ENCODE measurements around the gene HOXA2.

Gene HOXA2

DNA sequence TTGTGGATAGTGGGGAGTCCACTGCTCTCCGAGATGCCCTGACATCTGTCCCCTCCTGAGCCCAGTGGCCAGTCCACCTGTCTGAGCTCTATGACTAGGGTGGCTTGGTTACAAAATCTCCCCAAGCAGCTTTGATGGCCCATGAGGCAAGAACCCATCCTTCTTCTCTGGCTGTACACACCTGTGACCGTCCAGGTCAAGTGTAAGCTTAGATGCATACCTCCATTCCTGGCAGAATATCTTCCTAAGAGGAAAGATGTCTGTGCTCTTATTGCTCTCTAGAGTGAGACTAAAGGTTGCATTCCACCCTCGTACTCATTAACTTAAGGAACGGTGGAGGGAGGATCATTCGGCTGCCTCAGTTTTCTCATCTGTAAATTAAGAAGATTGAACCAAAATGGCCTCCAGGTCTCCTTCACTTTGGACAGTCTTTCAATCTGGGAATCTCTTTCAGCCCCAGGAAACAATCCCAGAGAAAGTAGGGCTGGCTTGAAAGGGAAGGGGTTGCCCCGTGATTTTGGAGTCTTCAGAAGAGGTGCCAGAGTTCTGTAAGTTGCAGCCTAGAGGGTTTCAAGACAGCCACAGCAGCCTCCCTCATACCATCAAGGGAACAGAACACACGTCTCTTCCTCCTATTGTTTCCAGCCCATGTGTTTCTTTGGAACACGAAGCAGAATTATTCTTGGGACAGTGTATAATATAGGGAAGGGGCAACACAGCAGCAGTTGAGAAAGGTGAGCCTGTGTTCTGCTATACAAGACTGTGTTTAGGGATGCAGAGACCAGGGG is 22.6 kb upstream of the HOXA2 start:
- DNase-seq: no peak

DNA sequence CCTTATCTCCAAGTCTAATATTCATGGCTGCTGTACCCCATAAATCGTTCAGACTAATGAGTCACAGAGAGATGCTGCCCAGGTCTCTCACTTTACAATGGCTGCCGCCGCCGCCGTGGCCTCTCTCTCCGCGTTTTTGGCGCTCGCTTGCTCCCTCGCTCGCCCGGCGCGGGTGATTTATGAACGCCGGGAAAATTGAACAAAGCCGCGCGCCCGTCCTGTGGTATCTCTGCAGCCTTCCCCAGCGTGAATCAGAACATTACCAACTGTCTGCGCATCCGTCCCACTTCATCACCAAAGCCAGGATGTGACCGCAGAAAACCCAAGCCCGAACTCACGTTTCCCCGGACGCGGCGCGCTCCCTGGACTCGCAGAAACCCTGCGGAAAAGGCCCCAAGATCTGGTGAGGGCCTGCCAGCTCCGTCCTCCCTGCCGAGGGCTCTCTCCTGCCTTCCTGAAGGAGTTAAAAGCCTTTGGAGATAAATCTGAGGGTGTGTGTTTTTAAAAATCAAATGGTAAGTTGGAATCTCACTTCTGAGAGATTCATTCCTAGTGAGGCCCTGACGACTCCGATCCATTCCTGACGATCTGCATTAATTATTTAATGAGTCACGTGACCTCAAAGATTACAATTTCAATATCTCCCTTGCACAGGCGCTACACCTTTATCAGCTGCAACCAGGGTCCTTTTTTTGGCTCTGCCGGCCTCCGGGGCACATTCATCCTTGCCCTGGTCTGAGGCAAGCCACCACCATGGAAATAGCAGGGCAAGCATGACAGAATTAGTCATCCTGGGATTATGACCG is 21.8 kb upstream of the HOXA2 start:
- no peak for DNase-seq

DNA sequence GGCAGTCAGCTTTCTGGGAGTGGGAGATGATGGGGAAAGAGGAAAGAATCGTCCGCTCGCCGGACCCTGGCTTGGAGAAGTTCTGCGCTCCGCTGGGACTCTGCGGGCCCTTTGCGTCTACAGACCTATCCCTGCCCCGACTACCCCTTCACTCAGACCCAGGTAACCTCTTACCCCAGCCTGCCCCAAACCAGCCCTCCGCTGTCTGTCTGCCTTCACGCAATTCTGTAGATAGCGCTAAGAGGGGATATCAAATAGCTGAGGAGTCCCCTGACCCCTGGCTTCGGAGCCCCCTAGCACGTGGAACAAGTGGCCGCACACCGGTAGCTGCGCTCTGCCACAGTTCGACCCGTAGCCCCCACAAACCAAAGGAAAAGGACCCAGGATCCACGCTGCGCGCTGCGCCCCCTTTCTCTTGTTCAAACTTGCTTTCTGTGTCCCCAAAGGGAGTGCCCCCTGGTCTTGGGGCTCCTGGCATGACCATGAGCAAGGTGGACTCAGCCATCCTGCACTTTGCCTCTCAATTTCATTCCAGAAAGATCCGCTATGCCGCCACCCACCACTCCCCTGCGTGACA is 21.1 kb upstream of the HOXA2 start:
- DNase-seq: no peak

DNA sequence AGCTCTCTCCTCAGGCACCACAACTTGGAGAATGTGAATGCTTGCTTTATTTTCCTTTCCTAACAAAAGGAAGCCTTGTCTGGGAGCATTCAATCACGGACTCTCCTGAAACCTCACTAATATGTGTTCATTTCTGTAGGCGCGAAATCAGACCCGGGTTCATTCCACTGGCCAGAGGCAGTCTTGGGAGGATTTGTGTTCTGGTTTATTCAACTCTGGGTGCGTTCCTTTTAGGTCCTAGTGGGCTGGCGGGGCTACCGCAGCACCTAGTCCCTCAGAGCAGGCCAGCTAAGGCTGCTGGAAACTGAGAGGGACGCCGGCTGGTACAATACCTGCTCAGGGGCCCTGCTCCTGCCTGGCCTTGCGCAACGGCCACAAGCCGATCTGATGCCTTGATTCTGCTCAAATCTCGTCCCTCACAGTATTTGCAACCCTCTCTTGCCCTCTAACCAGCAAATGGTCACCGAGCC is 20.6 kb upstream of the HOXA2 start:
- DNase-seq: peak; percentile 30

DNA sequence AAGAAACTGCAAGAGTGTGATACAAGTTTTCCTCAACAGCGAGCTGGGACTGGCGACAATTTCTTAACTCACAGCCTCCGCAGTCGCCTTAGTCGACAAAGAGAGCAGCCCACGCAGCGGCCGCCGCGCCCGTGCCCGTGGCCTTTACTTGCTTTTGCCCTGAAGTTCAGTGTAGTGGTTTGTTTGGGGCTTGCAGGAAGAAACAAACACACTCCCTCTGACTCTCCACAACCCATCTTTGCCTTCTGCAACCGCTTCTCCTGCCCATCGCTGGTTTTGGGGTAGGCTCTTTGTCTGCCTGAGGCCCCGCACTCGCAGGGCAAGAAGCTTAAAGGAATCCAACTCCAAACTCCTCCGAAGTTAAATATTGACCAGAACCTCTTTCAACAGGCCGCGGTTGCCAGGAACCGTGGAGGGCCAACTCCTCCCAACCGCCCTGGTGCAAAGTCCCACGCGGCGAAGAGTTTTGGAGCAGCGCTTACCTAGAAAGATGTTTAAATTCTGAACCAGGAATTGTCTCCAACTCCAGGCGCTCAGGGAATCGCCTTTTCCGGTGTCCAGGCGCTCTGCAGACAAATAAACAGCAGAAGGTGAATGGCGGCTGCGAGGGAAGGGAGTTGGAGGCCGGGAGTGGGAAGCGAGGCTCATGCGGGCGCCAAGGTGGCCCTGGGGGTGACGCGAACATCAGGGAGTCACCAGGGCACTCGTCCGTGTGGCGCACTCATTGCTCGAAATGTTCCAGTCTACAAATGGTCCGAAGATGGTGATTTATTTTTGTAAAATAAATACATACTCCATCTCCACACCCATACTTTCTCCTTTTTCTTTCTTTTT is 19.8 kb upstream of the HOXA2 start:
- DNase-seq: peak; percentile 21

DNA sequence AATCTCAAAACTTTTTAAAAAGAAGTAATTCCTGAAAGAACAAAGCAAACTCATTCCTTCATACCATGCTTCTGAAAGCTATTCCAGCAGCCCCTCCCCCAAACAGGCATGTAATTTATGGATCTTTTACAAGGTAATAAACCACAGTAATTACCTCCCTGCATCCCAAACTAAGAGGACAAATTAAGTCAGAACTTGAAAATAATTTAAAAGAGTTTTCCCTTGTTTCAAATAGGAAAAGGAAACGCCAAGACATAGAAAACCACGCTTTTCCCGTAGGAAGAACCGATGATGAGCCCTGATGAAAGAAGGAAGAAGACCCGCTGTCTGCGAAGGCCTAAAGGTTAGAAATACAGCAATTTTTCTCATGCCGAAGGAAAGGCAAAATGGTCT is 19.2 kb upstream of the HOXA2 start:
- no peak for DNase-seq

DNA sequence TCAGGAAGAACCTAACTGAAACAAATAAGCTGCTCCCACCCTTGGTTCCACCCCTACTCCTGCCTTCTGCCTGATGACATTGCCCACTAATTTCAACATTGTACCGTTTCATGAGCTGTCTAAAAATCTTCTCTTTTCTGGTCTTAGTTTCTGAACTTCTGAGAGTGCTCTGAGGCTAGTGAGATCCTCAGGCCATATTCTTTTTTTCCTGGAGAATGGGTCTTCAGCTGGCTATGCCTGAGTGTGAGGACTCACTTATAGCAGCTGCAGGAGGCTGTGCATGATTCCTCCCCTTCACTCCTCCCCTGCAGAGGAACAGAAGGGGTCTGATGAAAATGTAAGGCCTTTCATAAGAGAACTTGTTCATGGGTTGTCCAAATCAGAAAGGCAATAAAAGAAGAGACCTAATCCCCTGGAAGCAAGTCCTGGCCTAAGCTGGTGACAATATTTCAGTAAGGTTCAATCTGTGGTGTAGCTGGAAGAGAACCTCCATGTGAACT is 17.0 kb upstream of the HOXA2 start:
- DNase-seq: no peak

DNA sequence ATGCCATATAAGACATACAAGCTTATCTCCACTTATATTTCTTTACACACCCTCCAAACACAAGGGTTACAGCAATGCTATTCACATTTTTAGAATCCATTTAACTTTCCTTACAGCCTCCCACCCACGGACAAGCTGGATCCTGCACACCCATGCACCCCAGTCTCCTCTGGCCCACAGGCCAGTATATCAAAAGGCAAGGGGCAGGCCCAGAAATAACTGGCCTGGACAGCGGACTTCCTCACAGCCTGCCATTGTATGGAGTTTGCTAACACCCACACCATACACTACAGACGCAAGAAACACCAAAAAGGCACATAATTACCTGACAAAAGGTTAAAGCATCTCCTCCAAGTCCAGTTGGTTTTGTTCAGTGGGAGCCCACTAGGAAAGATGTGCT is 16.1 kb upstream of the HOXA2 start:
- no peak for DNase-seq

DNA sequence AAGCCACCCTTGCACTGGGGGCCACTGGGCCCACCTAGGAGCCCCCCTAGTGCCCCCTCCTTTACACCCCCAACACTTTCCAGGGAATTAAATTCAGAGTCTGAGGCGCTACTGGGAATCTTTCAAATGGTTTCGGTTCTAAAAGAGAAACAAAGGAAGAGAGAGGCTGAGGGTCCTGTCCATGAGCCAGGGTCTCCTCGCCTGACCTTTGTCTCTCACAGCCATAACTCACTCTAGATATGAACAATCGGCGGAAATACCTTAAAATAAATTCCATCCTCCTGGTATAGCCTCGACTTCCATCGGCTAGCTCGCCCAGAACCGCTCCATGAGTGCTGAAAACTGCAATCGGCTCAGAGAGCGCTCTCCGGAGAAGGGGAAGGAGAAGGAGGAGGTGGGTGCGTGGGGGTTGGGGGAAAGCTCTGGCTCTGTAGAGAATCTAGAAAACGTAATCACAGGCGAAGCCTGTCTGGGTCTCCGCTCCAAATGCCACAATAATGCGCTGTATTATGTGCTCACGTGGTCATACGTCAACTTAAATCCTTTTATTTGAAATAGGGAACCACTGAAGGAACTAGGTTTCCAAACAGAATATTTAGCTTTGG is 15.5 kb upstream of the HOXA2 start:
- no peak for DNase-seq

DNA sequence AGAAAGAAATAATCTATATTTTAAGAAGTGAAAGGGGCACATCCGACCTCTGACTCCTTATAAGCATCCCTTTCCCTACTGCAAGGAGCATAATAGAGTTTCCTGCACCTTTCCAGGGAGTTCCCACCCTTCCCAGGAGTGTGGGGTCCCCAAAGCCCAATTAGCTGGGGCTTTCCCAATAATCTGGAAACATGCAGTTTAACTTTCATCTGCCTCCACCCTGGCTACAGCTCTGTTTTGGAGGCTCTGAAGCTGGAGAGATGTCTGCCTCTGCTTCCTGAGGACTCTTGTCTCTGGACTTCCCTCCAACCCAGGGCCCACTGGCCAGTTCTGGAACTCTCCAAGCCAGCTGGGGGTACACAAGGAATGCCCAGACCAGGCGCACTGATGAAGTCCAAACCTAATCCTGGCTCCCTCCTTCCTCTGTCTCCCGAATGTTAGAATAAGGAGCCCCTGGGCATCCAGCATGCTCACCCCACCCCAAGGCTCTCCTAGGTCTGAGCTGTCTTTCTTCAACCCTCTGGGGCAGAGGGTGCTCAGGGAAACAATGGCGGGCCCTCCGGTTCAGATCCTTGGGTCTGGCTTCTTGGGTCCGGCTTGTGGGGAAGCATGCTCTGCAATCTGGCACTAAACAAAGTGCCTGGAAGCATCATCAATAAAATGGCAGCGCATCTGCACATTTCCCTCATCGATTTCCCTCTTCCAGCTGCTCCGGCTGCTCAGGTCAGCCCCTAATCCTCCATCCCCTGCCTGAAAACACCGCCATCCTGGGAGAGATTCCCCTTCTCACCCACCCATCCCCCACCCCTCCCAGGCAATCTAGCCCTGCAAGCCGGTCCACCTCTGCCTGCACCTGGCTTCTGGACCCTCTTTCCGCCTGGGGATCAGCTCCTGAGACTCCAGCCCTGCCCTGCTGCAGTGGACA is 14.7 kb upstream of the HOXA2 start:
- DNase-seq: no peak

DNA sequence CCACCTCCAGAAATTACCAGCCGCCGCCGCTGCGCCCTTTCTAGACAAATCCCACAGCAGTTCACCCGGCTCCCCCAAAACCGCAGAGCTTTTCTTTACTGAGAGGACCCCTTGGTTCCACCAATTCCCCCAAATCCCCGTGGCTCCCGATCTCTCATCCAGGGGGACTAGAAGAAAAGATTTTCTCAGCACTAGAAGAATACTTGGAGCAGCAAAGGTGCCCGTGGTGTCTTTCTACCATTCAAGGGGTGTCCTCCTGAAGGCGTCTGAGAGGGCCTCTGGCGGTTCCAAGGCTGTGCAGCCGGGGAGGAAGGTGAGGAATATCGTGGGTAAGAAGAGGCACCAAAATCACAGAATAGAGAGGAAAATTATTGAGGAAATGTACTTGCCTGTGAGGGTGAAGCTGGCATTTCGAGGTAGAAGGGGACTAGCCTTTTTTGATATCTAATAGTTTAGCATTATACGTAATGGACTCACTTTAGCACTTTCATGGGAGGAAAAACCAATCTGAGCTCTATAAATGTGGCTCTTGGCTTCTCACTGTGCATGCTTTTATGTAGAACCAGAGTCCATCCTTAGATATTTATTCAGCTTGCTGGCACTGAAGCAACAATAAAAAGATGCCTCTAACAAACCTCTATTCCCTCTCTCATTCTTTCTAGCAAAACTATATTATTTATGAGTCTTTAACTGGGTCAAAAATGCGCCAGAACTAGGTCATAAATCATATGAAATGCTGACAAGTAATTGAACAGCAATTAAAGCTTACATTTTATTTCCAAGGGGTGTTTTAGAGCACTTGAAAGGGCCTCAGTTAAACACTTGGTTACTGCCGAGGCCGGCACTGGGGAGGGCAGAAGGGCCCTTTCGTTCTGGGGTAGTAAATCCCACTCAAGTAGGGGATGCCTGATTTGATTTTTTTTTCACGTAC is 13.8 kb upstream of the HOXA2 start:
- no peak for DNase-seq

DNA sequence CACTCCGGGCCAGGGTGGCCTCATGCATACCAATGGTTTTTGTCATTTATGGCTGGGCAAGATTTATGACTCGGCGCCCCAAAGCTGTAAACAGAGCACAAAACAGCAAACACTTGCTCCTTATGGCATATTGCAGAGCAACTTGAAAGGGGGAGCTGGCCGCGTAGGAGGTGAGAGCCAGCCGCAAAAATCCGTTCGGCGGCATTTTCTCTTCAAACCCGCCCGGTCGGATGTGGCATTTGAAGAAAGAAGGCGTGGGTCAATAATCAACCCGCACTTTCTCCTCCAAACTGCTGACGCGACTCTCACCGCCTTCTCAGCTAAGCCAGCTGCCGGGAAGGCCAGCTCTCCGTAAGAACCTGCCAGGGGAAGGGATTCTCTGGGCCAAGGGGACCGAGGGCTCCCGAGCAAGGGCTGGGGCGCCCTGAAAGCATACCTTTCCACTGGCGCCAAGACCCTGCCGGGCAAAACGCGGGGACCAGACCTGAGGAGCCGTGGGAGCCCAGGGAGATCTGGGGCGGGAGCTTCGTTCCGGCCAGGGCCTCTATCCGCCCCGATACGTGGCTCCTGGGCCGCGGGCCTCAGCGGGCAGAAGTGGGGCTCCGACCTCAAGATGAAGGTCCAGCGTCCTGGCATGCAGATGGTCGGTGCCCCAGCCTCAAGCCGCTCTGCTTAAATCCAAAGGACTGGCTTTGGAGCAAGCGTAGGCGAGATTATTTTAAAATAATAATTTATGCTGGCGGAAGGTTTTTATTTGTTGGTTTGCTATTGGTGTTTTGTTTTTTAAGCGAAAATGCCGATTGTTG is 12.9 kb upstream of the HOXA2 start:
- peak; percentile 46 for DNase-seq

DNA sequence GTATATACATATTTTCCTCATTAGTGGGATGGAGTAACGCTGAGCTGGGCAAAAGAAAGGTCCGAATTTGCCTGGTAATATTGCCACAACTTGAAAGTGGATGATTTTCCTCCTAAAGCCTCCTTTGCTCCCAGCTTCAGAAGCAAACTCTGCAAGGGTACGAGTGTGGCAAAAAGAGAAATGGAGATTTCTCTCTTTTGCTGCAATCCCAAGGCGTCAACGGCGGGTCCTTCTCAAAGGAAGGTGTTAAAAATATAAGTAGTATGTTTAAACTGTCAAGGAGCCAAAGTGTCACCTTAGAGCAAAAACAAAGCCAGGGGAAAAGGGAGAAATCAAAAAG is 12.4 kb upstream of the HOXA2 start:
- no peak for DNase-seq

DNA sequence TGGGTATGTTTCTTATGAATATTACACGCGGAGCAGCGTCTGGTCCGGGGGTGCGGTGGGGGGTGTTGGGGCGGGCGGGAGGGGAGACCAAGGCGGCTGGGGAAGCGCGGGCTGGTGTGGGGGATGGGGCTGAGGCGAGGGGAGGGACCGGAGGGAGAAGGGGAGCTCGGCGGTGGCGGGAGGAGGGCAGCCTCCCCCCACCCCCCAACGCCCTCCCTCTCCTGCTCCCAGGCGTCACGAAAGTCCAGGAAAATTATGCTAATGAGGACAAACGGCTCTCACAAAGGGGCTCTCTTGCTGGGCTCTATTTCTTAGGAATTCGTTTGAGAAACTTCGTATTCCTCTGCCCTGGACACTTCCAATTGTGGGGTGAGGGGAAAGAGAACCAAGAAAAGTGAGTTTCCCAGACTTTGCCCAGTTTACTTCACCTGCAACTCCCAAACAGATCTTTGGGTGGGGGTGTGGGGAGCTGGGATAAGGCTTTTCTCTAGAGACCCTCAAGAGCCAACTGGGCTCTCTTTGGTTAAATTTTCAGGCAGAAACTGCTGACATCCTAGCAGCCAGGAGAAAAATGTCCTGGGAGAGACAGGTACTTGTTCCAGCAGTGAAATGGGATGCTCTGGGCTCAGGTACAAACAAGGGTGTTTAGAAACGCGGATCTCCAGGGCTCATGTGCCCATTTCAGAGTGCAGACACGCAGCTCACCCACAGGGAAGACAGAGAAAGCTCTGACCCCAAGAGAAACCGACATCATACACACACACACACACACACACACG is 11.7 kb upstream of the HOXA2 start:
- peak; percentile 63 for DNase-seq

DNA sequence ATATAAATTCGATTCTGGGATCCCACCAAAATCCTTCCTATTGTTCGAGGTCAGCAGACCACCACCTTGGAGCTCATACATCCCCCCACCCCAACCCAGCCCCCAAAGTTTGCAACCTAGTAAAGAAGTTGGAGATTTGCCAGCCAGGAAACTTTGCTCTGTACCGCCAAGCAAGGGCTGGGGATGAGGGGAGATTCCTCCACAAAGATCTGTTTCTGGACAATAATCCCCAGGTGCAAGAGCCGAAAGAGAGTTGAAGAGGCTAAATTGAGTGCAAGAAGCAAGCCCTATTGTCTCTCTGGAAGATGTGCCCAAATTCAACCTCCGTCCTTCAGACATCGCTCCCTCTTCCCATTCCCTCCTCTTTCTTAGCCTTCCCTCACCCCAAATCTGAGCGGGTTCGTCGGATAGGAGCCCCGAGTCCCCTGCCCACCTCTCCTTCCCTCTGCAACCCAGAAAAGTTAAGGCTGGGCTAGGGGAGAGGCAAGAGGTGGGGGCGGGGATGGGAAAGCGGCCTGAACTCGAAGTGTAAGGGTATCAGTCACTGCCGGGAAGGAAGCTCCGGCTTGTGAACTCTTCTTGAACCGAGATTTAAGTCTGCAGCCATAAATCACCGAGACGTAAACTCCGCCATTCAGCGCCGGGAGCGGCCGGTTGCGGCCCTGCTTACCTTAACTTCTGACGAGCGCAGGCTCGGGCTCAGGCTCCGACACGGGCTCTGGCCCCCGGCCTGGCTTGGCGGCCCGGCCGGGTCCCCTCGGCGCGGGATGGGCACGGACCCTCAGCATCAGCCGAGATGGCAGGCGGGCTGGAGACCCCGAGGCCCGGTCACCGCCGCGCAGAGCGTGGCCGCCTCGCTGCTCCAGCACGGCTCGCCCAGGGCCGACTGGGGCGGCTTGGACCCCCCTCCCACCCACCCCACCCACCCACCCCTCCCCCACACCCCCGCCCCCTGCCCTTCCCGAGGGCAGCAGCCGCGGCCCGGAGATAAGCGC is 10.8 kb upstream of the HOXA2 start:
- DNase-seq: peak; percentile 84

DNA sequence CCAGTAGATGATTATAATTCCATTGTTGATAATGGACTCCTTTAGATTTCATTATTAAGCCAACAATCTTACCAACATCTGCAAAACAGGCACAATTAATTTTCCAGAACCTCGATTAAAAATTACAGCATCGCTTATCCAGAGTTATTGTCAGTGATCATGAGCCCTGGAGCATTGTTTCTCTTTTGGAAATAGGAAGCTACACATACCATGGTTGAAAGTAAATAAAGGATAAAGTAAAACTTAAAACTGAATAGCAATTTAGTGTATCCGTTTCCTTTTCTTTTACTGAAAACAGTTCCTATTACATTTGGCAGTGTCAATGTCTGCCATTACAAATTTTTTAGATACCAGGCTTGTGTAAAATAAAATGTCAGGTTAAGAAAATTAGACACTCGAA is 9.9 kb upstream of the HOXA2 start:
- no peak for DNase-seq

DNA sequence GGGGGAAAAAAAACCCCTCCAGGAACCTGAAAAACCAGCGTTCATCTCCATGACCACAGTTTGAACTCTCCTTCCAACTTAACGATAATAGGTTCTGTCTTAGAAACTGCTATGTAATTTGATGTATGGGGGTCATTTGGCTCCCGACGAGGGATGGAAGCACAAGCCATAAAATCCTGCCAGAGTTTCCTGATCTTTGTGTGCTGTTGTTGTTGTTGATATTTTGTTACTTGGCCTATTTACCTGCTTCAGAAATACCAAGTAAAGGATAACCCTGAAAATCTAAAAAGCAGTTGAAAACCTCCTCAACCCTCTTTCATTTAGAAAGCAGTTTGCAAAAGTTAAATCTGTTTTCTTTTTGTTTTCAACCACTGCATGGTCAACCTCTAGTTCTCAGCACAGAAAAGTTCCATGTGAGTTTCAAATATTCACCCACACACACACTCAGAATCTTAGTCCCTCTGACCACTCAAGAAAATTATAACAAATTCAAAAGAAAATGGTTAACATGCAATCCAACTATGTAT is 9.3 kb upstream of the HOXA2 start:
- DNase-seq: no peak
